ENCODE measurements around the gene DCDC1. TPM values are rescaled to one million over a fixed set of nuclear protein-coding genes. Genes with fewer than 3 reads are reported as not detected.

The DCDC1 gene
- total RNA-seq, 1 experiment from 2014 or later = 0.22 TPM

- POLR2A ChIA-PET = no interaction called here
- Mint-ChIP-seq H3K27me3 (ENCODE audit: low read depth) (no peaks in the 10 kb centered on the region), H3K9me3 (no peaks in the 10 kb centered on the region), H3K27ac (no peak overlapping the region), H3K4me3 (no peak overlapping the region), H3K4me1 (peaks cover 78% of the 10 kb centered on the region), H3K36me3 (no peaks in the 10 kb centered on the region)
- TF ChIP-seq GTF2I (CRISPR knock-in tag; conservative IDR thresholded peaks at IDR 0.05) = no peak
- no peak for TF ChIP-seq ZBTB21 (CRISPR knock-in tag; IDR thresholded peaks at IDR 0.05; ENCODE audit: borderline replicate concordance)
- TF ChIP-seq ESRRA (CRISPR knock-in tag; IDR thresholded peaks at IDR 0.05; ENCODE audit: borderline replicate concordance) = no peak
- TF ChIP-seq MYBL2 (CRISPR knock-in tag; IDR thresholded peaks at IDR 0.05) = no peak
- CTCF ChIA-PET = interaction anchor here (1.3 to 1.9 kb wide), 2 partner anchors 312 to 380 kb away, joined by 6 read pairs; no protein-coding TSS in a partner anchor
- no peak for DNase-seq (ENCODE audit: low spot score)
- no peak for ATAC-seq
Observed at GRCh38 chr11:31419138-31419537, 49.6 kb upstream of the DCDC1 start.

DNA sequence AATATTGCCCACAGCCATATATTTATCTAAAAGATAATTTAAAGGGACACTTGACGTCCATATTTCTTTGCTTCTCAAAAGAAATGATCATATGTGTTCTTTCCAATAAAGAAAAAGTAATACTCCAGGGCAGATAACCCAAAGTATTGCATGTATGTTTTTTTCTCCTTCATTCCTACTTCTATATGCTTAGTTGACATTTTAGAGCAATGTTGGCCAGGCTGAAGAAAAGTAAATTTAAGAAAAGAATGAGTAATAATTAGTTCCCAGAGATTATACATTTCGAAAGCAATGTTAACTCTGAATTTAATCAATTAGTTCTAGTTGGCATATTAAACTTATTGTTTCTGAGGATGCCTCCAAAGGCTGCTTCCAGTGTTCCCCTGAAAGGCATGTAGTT lies 48.3 kb upstream of the DCDC1 start:
- no peaks in the 10 kb centered on the region for H3K27me3 Mint-ChIP-seq (ENCODE audit: low read depth)
- no peak overlapping the region for H3K27ac Mint-ChIP-seq
- H3K9me3 Mint-ChIP-seq = no peaks in the 10 kb centered on the region
- DNase-seq (ENCODE audit: low spot score) (no peak), ATAC-seq (no peak)
- H3K36me3 Mint-ChIP-seq = no peaks in the 10 kb centered on the region
- ChIA-PET POLR2A (no interaction called here), CTCF (interaction anchor here (0.8 to 2.4 kb wide), 3 partner anchors 185 to 381 kb away, joined by 3 to 9 read pairs (median 6); no protein-coding TSS in a partner anchor)
- TF ChIP-seq SOX15 (CRISPR knock-in tag; IDR thresholded peaks at IDR 0.05) (no peak), ZNF396 (CRISPR knock-in tag; IDR thresholded peaks at IDR 0.05; ENCODE audit: borderline replicate concordance) (no peak), USF1 (CRISPR knock-in tag; IDR thresholded peaks at IDR 0.05) (no peak), EMX1 (CRISPR knock-in tag; IDR thresholded peaks at IDR 0.05) (no peak), SMAD4 (CRISPR knock-in tag; IDR thresholded peaks at IDR 0.05) (no peak), NR1H2 (CRISPR knock-in tag; IDR thresholded peaks at IDR 0.05) (no peak), ZSCAN18 (CRISPR knock-in tag; IDR thresholded peaks at IDR 0.05) (no peak), FOXP1 (CRISPR knock-in tag; IDR thresholded peaks at IDR 0.05; ENCODE audit: borderline replicate concordance) (no peak), FOXJ3 (CRISPR knock-in tag; IDR thresholded peaks at IDR 0.05; ENCODE audit: borderline replicate concordance) (no peak), ATF6 (CRISPR knock-in tag; IDR thresholded peaks at IDR 0.05) (no peak)
- TF ChIP-seq, protein P1, sequence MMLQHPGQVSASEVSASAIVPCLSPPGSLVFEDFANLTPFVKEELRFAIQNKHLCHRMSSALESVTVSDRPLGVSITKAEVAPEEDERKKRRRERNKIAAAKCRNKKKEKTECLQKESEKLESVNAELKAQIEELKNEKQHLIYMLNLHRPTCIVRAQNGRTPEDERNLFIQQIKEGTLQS (CRISPR knock-in tag; conservative IDR thresholded peaks at IDR 0.05) = no peak
- TF ChIP-seq, protein P2, sequence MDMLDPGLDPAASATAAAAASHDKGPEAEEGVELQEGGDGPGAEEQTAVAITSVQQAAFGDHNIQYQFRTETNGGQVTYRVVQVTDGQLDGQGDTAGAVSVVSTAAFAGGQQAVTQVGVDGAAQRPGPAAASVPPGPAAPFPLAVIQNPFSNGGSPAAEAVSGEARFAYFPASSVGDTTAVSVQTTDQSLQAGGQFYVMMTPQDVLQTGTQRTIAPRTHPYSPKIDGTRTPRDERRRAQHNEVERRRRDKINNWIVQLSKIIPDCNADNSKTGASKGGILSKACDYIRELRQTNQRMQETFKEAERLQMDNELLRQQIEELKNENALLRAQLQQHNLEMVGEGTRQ (CRISPR knock-in tag; IDR thresholded peaks at IDR 0.05) = no peak
- TF ChIP-seq, protein P3, sequence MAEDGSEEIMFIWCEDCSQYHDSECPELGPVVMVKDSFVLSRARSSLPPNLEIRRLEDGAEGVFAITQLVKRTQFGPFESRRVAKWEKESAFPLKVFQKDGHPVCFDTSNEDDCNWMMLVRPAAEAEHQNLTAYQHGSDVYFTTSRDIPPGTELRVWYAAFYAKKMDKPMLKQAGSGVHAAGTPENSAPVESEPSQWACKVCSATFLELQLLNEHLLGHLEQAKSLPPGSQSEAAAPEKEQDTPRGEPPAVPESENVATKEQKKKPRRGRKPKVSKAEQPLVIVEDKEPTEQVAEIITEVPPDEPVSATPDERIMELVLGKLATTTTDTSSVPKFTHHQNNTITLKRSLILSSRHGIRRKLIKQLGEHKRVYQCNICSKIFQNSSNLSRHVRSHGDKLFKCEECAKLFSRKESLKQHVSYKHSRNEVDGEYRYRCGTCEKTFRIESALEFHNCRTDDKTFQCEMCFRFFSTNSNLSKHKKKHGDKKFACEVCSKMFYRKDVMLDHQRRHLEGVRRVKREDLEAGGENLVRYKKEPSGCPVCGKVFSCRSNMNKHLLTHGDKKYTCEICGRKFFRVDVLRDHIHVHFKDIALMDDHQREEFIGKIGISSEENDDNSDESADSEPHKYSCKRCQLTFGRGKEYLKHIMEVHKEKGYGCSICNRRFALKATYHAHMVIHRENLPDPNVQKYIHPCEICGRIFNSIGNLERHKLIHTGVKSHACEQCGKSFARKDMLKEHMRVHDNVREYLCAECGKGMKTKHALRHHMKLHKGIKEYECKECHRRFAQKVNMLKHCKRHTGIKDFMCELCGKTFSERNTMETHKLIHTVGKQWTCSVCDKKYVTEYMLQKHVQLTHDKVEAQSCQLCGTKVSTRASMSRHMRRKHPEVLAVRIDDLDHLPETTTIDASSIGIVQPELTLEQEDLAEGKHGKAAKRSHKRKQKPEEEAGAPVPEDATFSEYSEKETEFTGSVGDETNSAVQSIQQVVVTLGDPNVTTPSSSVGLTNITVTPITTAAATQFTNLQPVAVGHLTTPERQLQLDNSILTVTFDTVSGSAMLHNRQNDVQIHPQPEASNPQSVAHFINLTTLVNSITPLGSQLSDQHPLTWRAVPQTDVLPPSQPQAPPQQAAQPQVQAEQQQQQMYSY (CRISPR knock-in tag; IDR thresholded peaks at IDR 0.05) = no peak
- TF ChIP-seq, protein P4, sequence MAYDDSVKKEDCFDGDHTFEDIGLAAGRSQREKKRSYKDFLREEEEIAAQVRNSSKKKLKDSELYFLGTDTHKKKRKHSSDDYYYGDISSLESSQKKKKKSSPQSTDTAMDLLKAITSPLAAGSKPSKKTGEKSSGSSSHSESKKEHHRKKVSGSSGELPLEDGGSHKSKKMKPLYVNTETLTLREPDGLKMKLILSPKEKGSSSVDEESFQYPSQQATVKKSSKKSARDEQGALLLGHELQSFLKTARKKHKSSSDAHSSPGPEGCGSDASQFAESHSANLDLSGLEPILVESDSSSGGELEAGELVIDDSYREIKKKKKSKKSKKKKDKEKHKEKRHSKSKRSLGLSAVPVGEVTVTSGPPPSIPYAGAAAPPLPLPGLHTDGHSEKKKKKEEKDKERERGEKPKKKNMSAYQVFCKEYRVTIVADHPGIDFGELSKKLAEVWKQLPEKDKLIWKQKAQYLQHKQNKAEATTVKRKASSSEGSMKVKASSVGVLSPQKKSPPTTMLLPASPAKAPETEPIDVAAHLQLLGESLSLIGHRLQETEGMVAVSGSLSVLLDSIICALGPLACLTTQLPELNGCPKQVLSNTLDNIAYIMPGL (CRISPR knock-in tag; IDR thresholded peaks at IDR 0.05) = no peak
- TF ChIP-seq, protein P5, sequence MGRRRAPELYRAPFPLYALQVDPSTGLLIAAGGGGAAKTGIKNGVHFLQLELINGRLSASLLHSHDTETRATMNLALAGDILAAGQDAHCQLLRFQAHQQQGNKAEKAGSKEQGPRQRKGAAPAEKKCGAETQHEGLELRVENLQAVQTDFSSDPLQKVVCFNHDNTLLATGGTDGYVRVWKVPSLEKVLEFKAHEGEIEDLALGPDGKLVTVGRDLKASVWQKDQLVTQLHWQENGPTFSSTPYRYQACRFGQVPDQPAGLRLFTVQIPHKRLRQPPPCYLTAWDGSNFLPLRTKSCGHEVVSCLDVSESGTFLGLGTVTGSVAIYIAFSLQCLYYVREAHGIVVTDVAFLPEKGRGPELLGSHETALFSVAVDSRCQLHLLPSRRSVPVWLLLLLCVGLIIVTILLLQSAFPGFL (CRISPR knock-in tag; IDR thresholded peaks at IDR 0.05; ENCODE audit: borderline replicate concordance) = no peak
- peaks cover 76% of the 10 kb centered on the region for H3K4me1 Mint-ChIP-seq
- no peak overlapping the region for H3K4me3 Mint-ChIP-seq

Measured in WTC11 (cell line).